ENCODE data around the gene CATSPER4.

CATSPER4 gene

DNA sequence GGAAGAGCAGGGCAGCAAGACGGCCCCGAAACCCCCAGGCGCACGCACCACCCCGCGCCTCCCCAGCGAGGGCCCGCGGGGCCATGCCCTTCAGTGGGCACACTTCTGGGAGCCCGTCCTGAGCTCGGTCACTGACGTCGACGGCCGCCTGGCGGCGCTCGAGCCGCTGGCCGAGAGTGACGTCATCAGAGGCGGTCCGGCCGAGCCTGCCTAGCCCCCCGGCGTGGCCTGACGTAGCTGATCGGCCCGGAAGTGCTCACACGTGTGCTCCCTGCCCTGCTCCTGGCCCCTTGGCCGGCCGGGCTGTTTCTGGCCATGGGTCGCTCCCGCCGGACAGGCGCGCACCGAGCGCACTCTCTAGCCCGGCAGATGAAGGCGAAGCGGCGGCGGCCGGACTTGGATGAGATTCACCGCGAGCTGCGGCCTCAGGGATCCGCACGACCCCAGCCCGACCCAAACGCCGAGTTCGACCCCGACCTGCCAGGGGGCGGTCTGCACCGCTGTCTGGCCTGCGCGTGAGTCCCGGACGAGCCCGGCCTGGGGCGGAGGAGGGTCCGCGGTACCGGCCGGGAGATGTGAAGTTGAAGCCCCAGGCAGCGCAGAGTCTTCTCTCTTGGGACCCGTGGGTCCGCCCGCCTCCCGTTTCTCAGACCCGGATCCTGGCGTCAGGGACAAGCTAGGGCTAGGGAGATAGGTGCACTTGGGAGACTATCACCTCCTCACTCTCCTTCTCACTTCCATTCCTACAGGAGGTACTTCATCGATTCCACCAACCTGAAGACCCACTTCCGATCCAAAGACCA, 20.5 kb upstream of the CATSPER4 start, which contains the start of gene ZNF593 (continued):
- TF ChIP-seq ZNF341 (tag by site-specific recombination; IDR thresholded peaks at IDR 0.05; ENCODE audit: low read depth) (peak; percentile 75), ZNF239 (tag by site-specific recombination; IDR thresholded peaks at IDR 0.05) (0 out of 2 replicates have a peak, but pooled peaks have one; percentile 27), ZFHX2 (tag by site-specific recombination; conservative IDR thresholded peaks at IDR 0.05) (peak; percentile 35; the same call in 1 of the 2 replicates), ZNF362 (tag by site-specific recombination; IDR thresholded peaks at IDR 0.05) (no peak), EGR2 (tag by site-specific recombination; IDR thresholded peaks at IDR 0.05; ENCODE audit: low read depth) (no peak), ZNF830 (tag by site-specific recombination; IDR thresholded peaks at IDR 0.05; ENCODE audit: low read depth) (no peak), SP2 (tag by site-specific recombination; IDR thresholded peaks at IDR 0.05) (peak; percentile 70), ZNF37A (tag by site-specific recombination; IDR thresholded peaks at IDR 0.05) (no peak), ZNF112 (tag by site-specific recombination; IDR thresholded peaks at IDR 0.05) (no peak), ZNF585B (tag by site-specific recombination; IDR thresholded peaks at IDR 0.05) (no peak), ZNF18 (tag by site-specific recombination; IDR thresholded peaks at IDR 0.05) (0 out of 2 replicates have a peak, but pooled peaks have one; percentile 52), ZNF24 (tag by site-specific recombination; IDR thresholded peaks at IDR 0.05) (peak; percentile 83), ZNF621 (tag by site-specific recombination; IDR thresholded peaks at IDR 0.05) (no peak), ZNF785 (tag by site-specific recombination; IDR thresholded peaks at IDR 0.05) (no peak), ZNF133 (tag by site-specific recombination; IDR thresholded peaks at IDR 0.05) (0 out of 2 replicates have a peak, but pooled peaks have one; percentile 43), ZNF132 (tag by site-specific recombination; IDR thresholded peaks at IDR 0.05; ENCODE audit: borderline replicate concordance) (no peak), ZNF169 (tag by site-specific recombination; IDR thresholded peaks at IDR 0.05) (peak; percentile 59; the same call in 1 of the 2 replicates), ZNF624 (tag by site-specific recombination; IDR thresholded peaks at IDR 0.05) (no peak), WT1 (tag by site-specific recombination; IDR thresholded peaks at IDR 0.05) (no peak; the same call in 1 of the 2 replicates), ZNF394 (tag by site-specific recombination; IDR thresholded peaks at IDR 0.05; ENCODE audit: borderline replicate concordance) (peak; percentile 66; the same call in 1 of the 2 replicates), ZNF157 (tag by site-specific recombination; IDR thresholded peaks at IDR 0.05) (no peak), ZFP3 (tag by site-specific recombination; IDR thresholded peaks at IDR 0.05; ENCODE audit: low read depth) (no peak), ZNF561 (tag by site-specific recombination; IDR thresholded peaks at IDR 0.05; ENCODE audit: borderline replicate concordance) (peak; percentile 53; the same call in 1 of the 2 replicates), ZNF664 (tag by site-specific recombination; IDR thresholded peaks at IDR 0.05) (no peak), ZNF221 (tag by site-specific recombination; IDR thresholded peaks at IDR 0.05; ENCODE audit: borderline replicate concordance) (no peak), ZNF837 (tag by site-specific recombination; IDR thresholded peaks at IDR 0.05) (no peak), ZNF2 (tag by site-specific recombination; IDR thresholded peaks at IDR 0.05) (peak; percentile 86), ZNF473 (tag by site-specific recombination; IDR thresholded peaks at IDR 0.05) (no peak), AEBP2 (tag by site-specific recombination; IDR thresholded peaks at IDR 0.05; ENCODE audit: borderline replicate concordance) (0 out of 2 replicates have a peak, but pooled peaks have one; percentile 5), MYNN (tag by site-specific recombination; IDR thresholded peaks at IDR 0.05; ENCODE audit: borderline replicate concordance) (no peak)
- TF ChIP-seq, protein P1, sequence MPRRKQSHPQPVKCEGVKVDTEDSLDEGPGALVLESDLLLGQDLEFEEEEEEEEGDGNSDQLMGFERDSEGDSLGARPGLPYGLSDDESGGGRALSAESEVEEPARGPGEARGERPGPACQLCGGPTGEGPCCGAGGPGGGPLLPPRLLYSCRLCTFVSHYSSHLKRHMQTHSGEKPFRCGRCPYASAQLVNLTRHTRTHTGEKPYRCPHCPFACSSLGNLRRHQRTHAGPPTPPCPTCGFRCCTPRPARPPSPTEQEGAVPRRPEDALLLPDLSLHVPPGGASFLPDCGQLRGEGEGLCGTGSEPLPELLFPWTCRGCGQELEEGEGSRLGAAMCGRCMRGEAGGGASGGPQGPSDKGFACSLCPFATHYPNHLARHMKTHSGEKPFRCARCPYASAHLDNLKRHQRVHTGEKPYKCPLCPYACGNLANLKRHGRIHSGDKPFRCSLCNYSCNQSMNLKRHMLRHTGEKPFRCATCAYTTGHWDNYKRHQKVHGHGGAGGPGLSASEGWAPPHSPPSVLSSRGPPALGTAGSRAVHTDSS (tag by site-specific recombination; IDR thresholded peaks at IDR 0.05), result no peak
- TF ChIP-seq, protein P2, sequence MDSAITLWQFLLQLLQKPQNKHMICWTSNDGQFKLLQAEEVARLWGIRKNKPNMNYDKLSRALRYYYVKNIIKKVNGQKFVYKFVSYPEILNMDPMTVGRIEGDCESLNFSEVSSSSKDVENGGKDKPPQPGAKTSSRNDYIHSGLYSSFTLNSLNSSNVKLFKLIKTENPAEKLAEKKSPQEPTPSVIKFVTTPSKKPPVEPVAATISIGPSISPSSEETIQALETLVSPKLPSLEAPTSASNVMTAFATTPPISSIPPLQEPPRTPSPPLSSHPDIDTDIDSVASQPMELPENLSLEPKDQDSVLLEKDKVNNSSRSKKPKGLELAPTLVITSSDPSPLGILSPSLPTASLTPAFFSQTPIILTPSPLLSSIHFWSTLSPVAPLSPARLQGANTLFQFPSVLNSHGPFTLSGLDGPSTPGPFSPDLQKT (IDR thresholded peaks at IDR 0.05; ENCODE audit: borderline replicate concordance, low read depth, low read length), result no peak; the same call in 1 of the 2 replicates

Data from HEK293 (cell line).